ENCODE data around the gene ECHDC3.

The ECHDC3 gene

GRCh38 chr10:11742009-11742778 lies at the start of gene ECHDC3:
ECHDC3 (plus strand) TSS chr10:11742382; CDS start chr10:11742577, 195 bp downstream.
- Mint-ChIP-seq H3K27me3 (peaks cover 18% of the 10 kb centered on the region), H3K4me3 (peak within 1 kb of the TSS; percentile 68), H3K27ac (peak within 1 kb of the TSS; percentile 65), H3K9me3 (no peaks in the 10 kb centered on the region), H3K36me3 (ENCODE audit: low read depth) (no peaks in the 10 kb centered on the region), H3K4me1 (ENCODE audit: low read depth) (peaks cover 36% of the 10 kb centered on the region)
- intact Hi-C loops (cut with micrococcal nuclease) = no loop called here

GRCh38 chr10:11693376-11693775 lies 48.8 kb upstream of the ECHDC3 start:
- Mint-ChIP-seq H3K4me1 (ENCODE audit: low read depth) (peaks cover 28% of the 10 kb centered on the region), H3K4me3 (no peak overlapping the region), H3K27ac (no peak overlapping the region), H3K36me3 (ENCODE audit: low read depth) (no peaks in the 10 kb centered on the region), H3K9me3 (no peaks in the 10 kb centered on the region), H3K27me3 (peaks cover 54% of the 10 kb centered on the region)
- intact Hi-C loops (cut with micrococcal nuclease) = no loop called here

- intact Hi-C loops (cut with micrococcal nuclease) = no loop called here
- Mint-ChIP-seq H3K27me3 (peaks cover 44% of the 10 kb centered on the region), H3K27ac (no peak overlapping the region), H3K36me3 (ENCODE audit: low read depth) (no peaks in the 10 kb centered on the region), H3K4me3 (no peak overlapping the region), H3K9me3 (no peaks in the 10 kb centered on the region), H3K4me1 (ENCODE audit: low read depth) (peaks cover 48% of the 10 kb centered on the region)
These were observed 46.4 kb upstream of the ECHDC3 start for GRCh38 chr10:11695779-11696178.

DNA sequence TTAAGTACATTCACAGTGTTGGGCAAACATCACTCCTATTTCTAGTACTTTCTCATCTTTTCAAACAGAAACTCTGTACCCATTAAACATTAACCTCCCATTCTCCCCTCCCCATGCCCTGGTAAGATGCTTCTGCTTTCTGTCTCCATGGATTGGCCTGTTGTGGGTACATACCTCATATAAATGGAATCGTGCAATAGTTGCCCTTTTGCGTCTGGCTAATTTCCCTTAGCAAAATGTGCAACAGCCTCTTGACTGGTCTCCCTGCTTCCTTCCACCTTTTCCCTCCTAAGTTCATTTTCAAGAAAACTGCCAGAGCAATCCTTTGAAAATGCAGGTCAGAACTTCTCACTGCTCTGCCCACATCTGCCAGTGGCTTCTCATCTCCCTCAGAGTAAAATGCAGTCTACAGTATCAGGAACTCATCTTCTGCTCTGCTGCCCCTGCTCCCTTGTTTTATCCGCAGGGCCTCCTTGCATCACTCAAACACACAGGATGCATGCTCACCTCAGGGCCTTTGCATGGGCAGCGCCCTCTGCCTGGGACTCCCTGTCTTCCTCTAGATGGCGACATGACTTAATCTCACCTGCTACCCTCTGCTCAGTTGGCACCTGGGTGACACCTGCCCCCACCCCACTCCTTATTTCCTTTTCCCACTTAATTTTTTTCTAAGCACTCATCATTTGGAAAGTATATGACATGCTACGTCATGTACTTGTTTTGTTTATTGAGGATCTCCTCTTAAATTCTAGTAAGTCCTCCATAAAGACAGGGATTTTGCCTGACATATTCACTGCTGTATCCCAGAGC lies 44.3 kb upstream of the ECHDC3 start:
- Mint-ChIP-seq H3K9me3 (no peaks in the 10 kb centered on the region), H3K4me3 (no peak overlapping the region), H3K27me3 (peaks cover 38% of the 10 kb centered on the region), H3K36me3 (ENCODE audit: low read depth) (no peaks in the 10 kb centered on the region), H3K4me1 (ENCODE audit: low read depth) (peaks cover 48% of the 10 kb centered on the region), H3K27ac (no peak overlapping the region)
- intact Hi-C loops (cut with micrococcal nuclease) = no loop called here

DNA sequence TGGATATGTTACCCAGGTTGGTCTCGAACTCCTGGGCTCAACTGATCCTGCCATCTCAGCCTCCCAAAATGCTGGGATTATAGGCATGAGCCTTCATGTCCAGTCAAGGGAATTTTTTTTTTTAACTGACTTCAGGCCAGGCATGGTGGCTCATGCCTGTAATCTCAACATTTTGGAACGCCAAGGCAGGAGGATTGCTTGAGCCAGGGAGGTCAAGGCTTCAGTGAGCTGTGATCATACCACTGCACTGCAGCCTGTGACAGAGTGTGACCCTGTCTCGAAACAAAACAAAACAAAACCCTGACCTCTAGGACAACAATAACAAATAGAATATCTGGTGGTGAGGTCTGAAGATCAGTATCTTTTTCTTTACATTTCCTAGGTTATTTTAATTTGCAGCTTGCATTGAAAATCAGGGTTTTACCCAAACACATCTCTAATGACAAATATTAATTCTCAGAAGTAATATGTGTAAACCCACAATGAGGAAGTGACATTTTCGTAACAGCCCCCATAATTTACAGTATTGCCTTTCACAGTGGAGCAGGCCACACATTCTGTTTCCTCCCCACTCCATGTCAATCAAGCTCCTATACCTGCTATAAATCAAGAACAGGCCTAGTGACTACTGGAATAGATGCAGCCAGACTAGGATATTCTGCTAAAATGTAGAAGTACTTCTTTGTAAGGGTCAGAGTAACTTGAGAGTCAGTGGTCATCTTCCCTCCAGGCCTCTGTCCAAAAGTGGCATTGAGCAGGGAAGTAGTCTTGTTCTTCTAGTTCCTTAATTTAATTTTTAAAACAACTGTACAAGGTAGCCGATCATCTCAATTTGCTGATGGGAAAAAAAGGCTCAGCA lies 43.3 kb upstream of the ECHDC3 start:
- Mint-ChIP-seq H3K36me3 (ENCODE audit: low read depth) (no peaks in the 10 kb centered on the region), H3K27ac (peak overlapping the region; percentile 78), H3K9me3 (no peaks in the 10 kb centered on the region), H3K27me3 (peaks cover 41% of the 10 kb centered on the region), H3K4me3 (no peak overlapping the region), H3K4me1 (ENCODE audit: low read depth) (peaks cover 51% of the 10 kb centered on the region)
- intact Hi-C loops (cut with micrococcal nuclease) = no loop called here

- Mint-ChIP-seq H3K36me3 (ENCODE audit: low read depth) (no peaks in the 10 kb centered on the region), H3K9me3 (no peaks in the 10 kb centered on the region), H3K27me3 (peaks cover 47% of the 10 kb centered on the region), H3K4me3 (peak overlapping the region; percentile 27), H3K4me1 (ENCODE audit: low read depth) (peaks cover 58% of the 10 kb centered on the region), H3K27ac (peak overlapping the region; percentile 78)
- intact Hi-C loops (cut with micrococcal nuclease) = no loop called here
These were observed 42.6 kb upstream of the ECHDC3 start for GRCh38 chr10:11699550-11700097.

GRCh38 chr10:11700539-11700938 lies 41.6 kb upstream of the ECHDC3 start:
- Mint-ChIP-seq H3K9me3 (no peaks in the 10 kb centered on the region), H3K4me1 (ENCODE audit: low read depth) (peaks cover 66% of the 10 kb centered on the region), H3K27me3 (peaks cover 48% of the 10 kb centered on the region), H3K27ac (peak overlapping the region; percentile 78), H3K4me3 (no peak overlapping the region), H3K36me3 (ENCODE audit: low read depth) (no peaks in the 10 kb centered on the region)
- intact Hi-C loops (cut with micrococcal nuclease) = no loop called here

DNA sequence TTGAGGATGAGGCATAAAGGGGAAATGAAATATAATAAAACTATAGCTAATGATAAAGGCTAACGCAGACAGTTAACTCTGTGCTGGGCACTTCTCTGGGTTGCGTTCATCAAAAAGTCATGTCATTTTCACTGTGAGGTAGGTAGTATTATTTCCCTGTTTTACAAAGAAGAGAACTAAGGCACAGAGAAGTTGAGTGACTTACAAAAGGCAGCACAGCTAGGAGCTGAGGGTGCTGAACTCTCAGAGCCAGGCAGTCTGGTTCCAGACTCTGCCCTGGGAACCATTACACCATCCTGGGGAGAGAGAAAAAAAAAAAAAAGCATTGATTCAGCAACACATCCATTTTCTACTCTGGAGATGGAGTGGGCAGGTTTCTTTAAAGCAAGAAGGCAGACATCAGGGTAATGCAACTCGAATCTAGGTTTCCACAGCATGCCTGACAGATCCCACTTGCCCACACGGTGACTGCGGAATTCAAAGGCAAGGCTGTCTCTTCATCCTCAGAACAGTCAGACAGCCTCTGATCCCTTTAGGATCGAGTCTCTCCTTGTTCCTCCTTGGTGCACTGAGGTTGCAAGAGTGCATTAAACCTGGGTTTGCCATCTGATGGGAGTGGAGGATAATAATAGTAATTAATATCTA lies 40.6 kb upstream of the ECHDC3 start:
- no peak overlapping the region for H3K4me3 Mint-ChIP-seq
- no peaks in the 10 kb centered on the region for H3K9me3 Mint-ChIP-seq
- H3K27ac Mint-ChIP-seq = no peak overlapping the region
- peaks cover 66% of the 10 kb centered on the region for H3K4me1 Mint-ChIP-seq (ENCODE audit: low read depth)
- H3K36me3 Mint-ChIP-seq (ENCODE audit: low read depth) = no peaks in the 10 kb centered on the region
- peaks cover 47% of the 10 kb centered on the region for H3K27me3 Mint-ChIP-seq
- intact Hi-C loops (cut with micrococcal nuclease) = no loop called here

DNA sequence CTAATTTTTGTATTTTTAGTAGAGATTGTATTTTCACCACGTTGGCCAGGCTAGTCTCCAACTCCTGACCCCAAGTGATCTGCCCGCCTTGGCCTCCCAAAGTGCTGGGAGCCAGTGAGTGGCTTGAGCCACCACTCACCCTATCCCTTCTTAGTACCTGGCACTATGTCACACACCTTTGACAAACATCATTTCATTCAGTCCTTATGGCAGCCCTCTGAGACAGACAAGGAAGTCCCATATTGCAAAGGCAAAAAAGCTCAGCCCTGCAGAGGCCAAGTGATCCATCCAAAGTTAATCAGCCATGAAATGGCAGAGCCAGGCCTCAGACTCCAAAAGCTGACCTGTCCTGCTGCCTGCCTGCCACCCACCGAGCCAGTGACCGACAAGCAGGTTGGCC lies 39.9 kb upstream of the ECHDC3 start:
- peaks cover 42% of the 10 kb centered on the region for H3K27me3 Mint-ChIP-seq
- no peak overlapping the region for H3K4me3 Mint-ChIP-seq
- H3K9me3 Mint-ChIP-seq = no peaks in the 10 kb centered on the region
- H3K36me3 Mint-ChIP-seq (ENCODE audit: low read depth) = no peaks in the 10 kb centered on the region
- H3K27ac Mint-ChIP-seq = no peak overlapping the region
- intact Hi-C loops (cut with micrococcal nuclease) = no loop called here
- H3K4me1 Mint-ChIP-seq (ENCODE audit: low read depth) = peaks cover 61% of the 10 kb centered on the region

DNA sequence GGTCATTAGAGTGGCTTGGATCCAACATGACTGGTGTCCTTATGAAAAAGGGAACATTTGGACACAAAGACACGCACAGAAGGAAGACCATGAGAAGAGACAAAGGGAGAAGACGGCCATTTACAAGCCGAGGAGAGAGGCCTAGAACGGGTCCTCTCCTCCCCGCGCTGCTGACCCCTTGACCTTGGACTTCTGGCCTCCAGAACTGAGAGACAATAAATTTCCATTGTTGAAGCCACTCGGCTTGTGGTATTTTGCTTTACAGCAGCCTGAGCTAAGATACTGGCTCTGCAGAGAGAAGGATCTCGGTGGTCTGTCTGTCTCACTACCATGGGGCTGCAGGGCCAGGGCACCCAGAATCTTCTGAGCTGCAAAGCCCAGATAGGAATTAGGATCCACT lies 38.1 kb upstream of the ECHDC3 start:
- Mint-ChIP-seq H3K4me1 (ENCODE audit: low read depth) (peaks cover 55% of the 10 kb centered on the region), H3K36me3 (ENCODE audit: low read depth) (no peaks in the 10 kb centered on the region), H3K27ac (no peak overlapping the region), H3K9me3 (no peaks in the 10 kb centered on the region), H3K4me3 (no peak overlapping the region), H3K27me3 (peaks cover 53% of the 10 kb centered on the region)
- intact Hi-C loops (cut with micrococcal nuclease) = no loop called here

- H3K4me1 Mint-ChIP-seq (ENCODE audit: low read depth) = peaks cover 45% of the 10 kb centered on the region
These were observed 36.5 kb upstream of the ECHDC3 start for GRCh38 chr10:11705722-11706121.

GRCh38 chr10:11706895-11707567 lies 35.2 kb upstream of the ECHDC3 start:
- H3K9me3 Mint-ChIP-seq = no peaks in the 10 kb centered on the region
- H3K36me3 Mint-ChIP-seq (ENCODE audit: low read depth) = no peaks in the 10 kb centered on the region
- H3K4me1 Mint-ChIP-seq (ENCODE audit: low read depth) = peaks cover 54% of the 10 kb centered on the region
- H3K27me3 Mint-ChIP-seq = peaks cover 58% of the 10 kb centered on the region
- no peak overlapping the region for H3K27ac Mint-ChIP-seq
- no peak overlapping the region for H3K4me3 Mint-ChIP-seq
- intact Hi-C loops (cut with micrococcal nuclease) = no loop called here

More at GRCh38 chr10:11705722-11706121, 36.5 kb upstream of the ECHDC3 start:
- peaks cover 58% of the 10 kb centered on the region for H3K27me3 Mint-ChIP-seq
- no peak overlapping the region for H3K27ac Mint-ChIP-seq
- no peaks in the 10 kb centered on the region for H3K9me3 Mint-ChIP-seq
- no peaks in the 10 kb centered on the region for H3K36me3 Mint-ChIP-seq (ENCODE audit: low read depth)
- intact Hi-C loops (cut with micrococcal nuclease) = no loop called here
- no peak overlapping the region for H3K4me3 Mint-ChIP-seq
